Superior temporal gyrus (tissue), 1 donor: ENCODE results near the gene GMIP.
"Not testable (repeated sequence)": the region's sequence is repeated elsewhere in the genome, so short reads cannot be mapped to it uniquely, and the experiment has no call there.

Source experiments
- DNase-seq: peaks from one replicate; pipeline ENCODE4 v3.0.0-alpha.2; 2016; ENCODE audit errors: extremely low spot score

GMIP gene

DNA sequence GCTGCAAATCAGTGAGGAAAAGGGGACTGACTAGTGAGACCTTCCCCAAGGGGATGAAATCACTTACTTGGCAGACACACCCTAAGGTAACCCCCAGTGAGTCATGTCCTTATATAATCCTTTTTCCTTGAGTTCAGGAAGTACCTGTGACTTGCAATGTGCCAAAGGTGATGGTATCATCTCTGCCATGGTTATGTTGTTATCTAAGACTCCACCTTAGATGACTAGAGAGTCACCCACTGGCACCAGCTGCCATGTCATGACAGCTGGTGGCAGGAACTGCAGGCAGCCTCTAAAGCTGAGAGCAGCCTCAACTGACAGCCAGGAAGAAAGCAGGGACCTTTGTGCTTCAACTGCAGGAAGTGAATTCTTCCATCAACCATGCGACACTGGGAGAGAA, 37.4 kb downstream of the GMIP start:
- no peak for DNase-seq

DNA sequence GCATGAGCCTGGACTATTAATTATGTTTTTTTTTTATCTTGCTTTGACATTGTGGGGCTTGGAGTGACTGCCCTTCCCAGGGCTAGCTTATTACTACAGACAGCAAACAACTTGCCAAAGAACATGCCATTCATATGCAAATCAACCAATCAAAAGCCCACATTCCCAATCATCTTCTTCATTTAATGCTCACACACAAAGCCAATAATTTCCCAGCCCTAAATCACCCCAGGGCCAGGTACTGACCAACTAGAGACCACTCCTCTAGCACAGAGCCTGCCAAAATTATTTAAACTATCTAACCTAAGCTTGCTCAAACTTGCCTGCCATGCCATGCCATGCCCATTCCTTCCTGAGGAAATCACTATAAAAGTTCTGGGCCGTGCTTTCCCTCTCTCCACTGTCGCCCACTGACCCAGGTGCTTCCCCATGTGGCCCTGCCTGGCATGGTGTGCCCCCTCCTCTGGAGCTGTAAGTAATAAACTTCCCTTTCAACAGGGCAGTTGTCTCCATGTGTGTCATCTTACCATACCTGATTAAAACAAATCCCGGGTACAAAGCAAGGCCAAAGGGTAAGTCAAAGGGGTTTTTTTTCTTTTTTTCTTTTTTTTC, 40.6 kb downstream of the GMIP start:
- DNase-seq: no peak

DNA sequence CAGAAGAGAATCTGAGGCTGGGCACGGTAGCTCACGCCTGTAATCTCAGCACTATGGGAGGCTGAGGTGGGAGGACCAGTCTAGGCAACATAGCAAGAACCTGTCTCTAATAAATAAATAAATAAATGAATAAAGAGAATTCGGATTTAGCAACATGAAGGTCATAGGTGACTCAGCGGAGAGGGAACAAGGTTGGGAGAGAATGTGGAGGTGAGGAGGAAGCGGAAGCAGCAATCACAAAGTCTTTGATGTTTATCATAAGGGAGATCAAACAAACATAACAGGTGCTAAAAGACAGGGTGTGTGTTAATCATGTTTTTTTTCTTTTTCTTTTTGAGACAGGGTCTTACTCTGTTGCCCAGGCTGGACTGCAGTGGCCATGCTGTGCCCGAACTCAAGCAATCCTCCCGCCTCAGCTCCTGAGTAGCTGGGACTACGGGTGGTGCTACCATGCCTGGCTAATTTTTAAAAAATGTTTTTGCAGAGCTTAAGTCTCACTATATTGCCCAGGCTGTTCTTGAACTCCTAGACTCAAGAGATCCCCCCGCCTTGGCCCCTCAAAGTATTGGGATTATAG, 41.2 kb downstream of the GMIP start:
- no peak for DNase-seq

DNA sequence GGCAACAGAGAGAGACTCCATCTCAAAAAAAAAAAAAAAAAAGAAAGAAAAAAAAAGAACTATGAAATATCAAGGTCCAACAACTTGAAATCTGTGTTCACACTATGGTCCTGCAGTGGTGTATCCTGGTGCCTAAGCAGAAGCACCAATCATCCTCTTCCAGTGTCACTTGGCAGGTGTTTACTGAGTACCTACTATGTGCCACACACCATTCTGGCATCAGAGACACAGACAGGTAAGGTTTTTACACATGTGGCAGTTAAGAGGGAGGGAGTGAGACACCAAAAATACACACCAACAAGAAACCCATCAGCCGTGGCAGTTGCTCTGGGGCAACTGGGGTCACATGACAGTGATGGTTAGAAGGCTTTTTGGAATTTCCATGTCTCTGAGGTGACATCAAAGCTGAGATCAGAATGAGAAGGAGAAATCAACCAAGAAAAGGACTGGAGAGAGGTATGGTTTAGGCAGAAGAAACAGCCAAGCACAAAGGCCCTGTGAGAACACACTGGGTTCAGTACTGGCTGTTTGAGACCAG, 42.6 kb downstream of the GMIP start:
- no peak for DNase-seq

DNA sequence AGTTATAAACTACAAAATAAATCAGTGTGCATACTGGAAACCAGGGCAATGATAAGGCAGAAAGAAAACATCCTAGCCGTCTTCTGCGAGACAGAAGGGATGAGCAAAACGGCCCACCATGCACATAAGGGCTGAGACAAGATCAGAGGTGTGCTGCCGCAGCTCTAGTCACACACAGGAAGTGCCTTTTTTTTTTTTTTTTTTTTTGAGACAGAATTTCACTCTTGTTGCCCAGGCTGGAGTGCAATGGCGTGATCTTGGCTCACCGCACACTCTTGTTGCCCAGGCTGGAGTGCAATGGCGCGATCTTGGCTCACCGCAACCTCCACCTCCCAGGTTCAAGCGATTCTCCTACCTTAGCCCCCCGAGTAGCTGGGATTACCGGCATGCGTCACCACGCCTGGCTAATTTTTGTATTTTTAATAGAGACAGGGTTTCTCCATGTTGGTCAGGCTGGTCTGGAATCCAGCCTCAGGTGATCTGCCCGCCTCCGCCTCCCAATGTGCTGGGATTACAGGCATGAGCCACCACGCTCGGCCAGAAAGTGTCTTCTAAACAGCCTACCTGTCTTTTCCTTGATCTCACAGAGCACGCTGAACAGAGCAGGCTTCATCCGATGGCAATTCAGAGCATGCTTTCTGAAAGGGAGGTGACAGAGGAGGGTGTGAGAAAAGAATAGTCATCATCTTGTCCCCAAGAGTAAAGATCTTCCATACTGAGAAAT, 44.6 kb downstream of the GMIP start:
- DNase-seq: not testable (repeated sequence)

- DNase-seq: no peak
Measured at GRCh38 chr19:19597809-19598306, 45.6 kb downstream of the GMIP start.

GRCh38 chr19:19595171-19595701, 48.2 kb downstream of the GMIP start:
- no peak for DNase-seq

GRCh38 chr19:19594381-19594780, 49.1 kb downstream of the GMIP start:
- DNase-seq: no peak

GRCh38 chr19:19592690-19593089, 50.8 kb downstream of the GMIP start:
- no peak for DNase-seq

- DNase-seq: no peak
Measured at GRCh38 chr19:19591133-19591825, 52.2 kb downstream of the GMIP start.

GRCh38 chr19:19588546-19588945, 54.9 kb downstream of the GMIP start:
- no peak for DNase-seq

- no peak for DNase-seq
Measured at GRCh38 chr19:19587771-19588170, 55.7 kb downstream of the GMIP start.

- DNase-seq: no peak
Measured at GRCh38 chr19:19584356-19584755, 59.1 kb downstream of the GMIP start.

- DNase-seq: no peak
Measured at GRCh38 chr19:19582471-19582870, 61.0 kb downstream of the GMIP start.

- no peak for DNase-seq
Measured at GRCh38 chr19:19581391-19581790, 62.1 kb downstream of the GMIP start.

DNA sequence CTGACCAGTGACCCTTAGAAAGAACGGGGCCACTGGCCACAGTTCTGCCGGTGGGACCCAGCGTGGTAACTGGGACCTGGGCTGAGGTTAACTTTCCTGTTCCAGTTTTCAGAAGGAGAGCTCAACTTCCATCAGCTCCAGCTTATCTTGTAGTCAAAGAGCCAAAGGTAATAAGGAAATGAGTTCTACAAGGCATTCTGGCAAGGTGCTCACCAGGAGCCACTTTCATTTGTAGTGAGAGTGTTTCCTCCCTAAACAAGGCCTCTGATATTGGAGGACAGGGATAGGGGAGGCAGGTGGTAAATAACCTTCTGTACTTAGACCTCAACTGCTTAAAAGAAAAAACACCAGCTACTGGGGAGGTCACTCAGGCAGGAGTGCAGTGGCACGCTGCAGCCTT, 63.0 kb downstream of the GMIP start:
- no peak for DNase-seq

DNA sequence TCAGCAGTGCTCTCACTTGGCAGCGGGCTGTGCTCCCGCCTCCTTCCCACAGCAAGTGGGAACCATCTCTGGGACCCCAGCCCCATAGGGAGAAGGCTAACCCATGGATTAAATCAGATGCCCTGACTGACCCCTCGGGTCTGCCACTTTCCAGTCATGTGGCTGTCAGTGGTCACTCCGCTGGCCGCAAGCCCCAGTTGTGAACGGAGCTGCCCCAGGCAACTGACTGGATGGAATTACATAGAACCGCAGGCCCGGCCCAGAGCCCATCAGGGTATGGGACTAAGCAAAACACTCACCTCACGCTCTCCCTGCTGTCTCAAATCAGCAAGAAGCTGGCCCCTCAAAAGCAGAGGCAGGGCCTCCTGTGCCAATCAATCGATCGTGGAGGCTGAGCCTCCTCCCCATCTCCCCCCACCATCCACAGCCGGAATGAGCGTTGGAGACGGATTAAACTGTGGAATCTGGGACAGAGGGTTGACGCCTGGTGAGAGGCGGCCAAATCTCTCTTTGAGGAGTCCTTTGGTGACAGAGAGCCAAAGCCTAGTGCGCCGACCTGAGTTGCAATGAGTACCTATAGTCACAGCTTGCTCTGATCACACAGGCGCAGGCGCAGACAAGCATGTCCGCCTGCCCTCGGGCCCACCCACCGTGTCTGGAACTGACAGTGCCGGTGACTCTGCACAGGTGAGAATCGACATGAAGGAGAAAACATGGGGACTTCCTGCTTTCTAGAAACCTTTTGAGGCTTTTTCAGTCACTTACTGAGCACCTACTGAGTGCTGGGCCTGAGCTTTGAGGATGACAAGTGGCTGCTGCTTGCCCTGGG, 63.7 kb downstream of the GMIP start:
- no peak for DNase-seq
